Measurements from ENCODE around the gene SDHAF1.
A peak's percentile ranks its signal among the peaks of the same experiment; 100 is the strongest.
"Not testable (repeated sequence)": the region's sequence is repeated elsewhere in the genome, so short reads cannot be mapped to it uniquely, and the experiment has no call there.

The SDHAF1 gene

GRCh38 chr19:35995048-35995993, at the start of gene SDHAF1:
Gene SDHAF1, plus strand, starts transcription at chr19:35995188. Its CDS starts 87 bp downstream, at chr19:35995275.
- peak; percentile 78 to 84 (median 78) for DNase-seq (ENCODE audit: low read depth in 3 of 3, low spot score in 1 of 3)

DNA sequence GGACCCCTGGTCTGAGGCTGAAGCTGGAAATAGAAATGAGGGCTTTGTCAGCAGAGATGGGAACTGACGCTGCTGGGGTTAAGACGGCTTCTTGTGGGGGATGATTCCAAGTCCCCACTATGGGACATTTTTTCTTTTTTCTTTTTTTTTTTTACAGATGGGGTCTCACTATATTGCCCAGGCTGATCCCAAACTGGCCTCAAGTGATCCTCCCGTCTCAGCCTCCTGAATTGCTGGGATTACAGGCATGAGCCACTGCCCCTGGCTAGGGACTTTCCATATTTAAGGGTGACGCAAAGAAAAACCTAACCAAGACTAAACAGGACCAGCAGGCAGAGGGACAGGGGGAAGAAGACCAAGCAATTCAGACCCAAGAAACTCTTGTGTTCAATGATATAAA, 48.8 kb upstream of the SDHAF1 start:
- no peak for DNase-seq (ENCODE audit: low read depth in 3 of 3, low spot score in 1 of 3)

DNA sequence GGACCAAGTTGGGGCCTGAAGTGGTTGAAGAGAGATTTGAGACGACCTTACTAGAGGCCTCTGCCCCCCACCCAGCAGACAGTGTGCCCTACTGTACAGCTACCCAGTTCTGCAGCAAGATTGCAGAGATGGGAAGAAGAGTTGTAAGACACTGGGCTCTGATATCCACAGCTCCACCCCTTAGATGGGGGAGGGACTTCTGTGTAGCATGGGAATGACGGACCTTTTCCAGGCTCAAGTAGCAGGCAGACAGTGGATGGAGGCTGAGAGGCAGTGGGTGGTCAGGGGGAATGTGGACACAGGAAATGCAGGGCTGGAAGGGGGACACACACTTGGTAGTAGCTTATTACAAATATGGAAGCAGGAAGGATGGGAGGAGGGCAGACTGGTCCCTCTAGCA, 45.9 kb upstream of the SDHAF1 start:
- DNase-seq (ENCODE audit: low read depth in 3 of 3, low spot score in 1 of 3) = no peak

- no peak for DNase-seq (ENCODE audit: low read depth in 3 of 3, low spot score in 1 of 3)
Measured at GRCh38 chr19:35955881-35956634, 38.9 kb upstream of the SDHAF1 start.

- not testable (repeated sequence) for DNase-seq (ENCODE audit: low read depth in 3 of 3, low spot score in 1 of 3)
Measured at GRCh38 chr19:35957411-35957810, 37.6 kb upstream of the SDHAF1 start.

DNA sequence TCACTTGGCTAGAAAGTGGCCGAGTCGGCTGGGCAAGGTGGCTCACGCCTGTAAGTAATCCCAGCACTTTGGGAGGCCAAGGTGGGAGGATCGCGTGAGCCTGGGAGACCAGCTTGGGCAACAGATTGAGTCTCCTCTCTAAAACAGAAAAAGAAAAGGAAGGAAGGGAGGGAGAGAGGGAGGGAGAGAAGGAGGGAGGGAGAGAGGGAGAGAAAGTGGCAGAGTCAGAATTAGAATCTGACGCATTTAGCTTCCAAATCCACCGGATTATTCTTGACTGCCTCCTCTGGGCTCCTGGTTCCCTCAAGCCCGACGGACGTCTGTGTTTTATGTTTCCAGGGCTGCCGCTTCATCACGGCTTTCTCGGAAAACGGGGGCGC, 36.3 kb upstream of the SDHAF1 start:
- DNase-seq (ENCODE audit: low read depth in 3 of 3, low spot score in 1 of 3) = no peak

DNA sequence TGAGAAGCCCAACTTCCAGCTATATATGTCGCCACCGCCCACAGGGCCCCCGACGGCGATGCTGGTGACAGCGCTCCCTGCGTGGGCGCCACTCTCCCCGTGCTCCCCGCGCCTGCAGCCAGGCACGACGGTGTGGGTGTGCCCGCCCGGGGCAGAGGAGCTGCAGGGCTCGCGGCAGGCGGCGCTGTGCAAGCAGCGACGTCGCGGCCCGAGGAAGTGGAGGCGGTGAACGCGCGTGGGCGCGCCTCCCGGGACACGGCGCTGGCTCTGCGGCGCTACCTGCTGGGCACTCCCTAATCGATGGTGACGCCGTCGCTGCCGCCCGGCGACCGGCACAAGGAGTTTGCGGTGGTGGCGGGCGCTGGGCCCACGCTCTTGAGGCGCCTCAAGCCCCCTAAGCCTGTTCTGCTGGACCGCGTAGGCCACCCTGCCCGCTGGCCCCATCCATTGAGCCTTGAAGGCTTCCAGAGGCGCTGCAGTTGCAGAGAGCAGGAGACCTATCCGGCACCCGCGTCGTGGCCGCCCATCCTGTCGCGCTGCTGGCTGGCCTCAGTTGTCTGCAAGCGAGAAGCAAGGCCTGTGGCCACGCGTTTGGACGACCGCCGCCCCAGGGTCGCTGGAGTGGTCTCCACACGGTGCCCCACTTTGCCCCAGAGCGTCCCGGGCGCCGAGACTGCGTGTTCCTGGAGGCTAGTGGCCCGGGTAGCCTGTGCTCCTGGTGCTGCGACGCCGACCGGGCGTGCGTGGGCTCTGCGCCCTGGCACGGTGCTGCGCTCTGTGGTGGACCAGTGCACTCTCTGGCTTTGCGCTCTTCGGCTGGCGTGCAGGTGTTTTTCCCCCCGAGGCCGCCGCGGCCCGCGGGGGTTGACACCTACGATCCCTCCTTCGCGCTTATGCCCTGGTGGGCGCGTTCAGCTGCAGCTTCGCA, 35.7 kb upstream of the SDHAF1 start:
- DNase-seq (ENCODE audit: low read depth in 3 of 3, low spot score in 1 of 3) = peak; percentile 64 to 77 (median 68)

DNA sequence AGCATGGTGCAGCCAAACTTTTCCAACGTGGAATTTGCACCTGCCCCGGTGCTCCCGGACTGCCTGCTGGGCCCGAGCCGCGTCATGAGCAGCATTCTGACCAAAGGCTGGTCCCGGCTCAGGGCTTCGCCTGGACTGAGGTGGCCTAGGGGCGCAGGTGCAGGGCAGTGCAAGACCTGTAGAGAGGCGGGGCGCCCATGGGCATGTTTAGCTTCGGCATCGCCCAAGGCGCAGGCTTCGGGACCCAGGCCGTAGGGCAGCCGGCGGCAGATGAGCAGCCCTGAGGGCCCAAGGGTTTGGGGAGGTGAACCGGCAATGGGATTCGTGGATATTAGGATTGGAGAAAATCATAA, 35.0 kb upstream of the SDHAF1 start:
- no peak for DNase-seq (ENCODE audit: low read depth in 3 of 3, low spot score in 1 of 3)

- DNase-seq (ENCODE audit: low read depth in 3 of 3, low spot score in 1 of 3) = no peak
Measured at GRCh38 chr19:35960432-35960972, 34.5 kb upstream of the SDHAF1 start.

- no peak for DNase-seq (ENCODE audit: low read depth in 3 of 3, low spot score in 1 of 3)
Measured at GRCh38 chr19:35963514-35963913, 31.5 kb upstream of the SDHAF1 start.

DNA sequence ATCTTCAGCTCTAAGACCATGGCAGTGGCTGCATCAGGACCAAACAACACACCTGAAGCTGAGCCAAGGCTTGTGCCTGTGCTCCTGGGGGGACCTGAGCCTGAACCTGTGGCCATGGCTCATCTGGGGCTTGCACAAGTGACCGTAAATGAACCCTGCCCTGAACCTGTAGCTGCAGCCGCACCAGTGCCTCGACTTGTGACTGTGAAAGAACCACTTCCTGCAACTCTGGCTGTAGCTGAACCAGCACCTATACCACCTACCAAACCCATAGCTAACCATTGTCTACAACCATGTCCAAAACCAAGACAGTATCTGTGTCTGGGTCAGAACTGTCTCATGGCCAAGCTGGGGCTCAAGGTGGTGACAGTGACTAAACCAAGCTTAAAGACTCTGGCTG, 28.2 kb upstream of the SDHAF1 start:
- DNase-seq (ENCODE audit: low read depth in 3 of 3, low spot score in 1 of 3) = no peak

DNA sequence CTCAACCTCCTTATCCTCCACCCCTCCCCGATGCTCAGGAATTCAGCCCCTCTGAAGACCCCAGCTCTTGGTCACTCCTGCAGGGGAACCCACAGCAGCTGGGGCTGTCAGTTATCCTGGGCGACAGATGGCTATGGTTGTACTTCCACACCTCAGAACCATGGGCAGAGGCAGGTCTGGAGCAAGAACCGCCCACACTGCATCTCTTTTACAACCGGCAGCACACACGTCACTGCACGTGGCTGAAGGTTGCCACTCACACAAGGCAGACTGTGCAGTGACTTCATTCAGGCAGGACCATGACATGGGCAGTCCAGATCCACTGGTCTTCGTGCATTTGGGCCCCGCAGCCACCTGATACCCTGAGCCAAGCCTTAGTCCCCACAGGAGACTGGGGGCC, 21.5 kb upstream of the SDHAF1 start:
- no peak for DNase-seq (ENCODE audit: low read depth in 3 of 3, low spot score in 1 of 3)

- no peak for DNase-seq (ENCODE audit: low read depth in 3 of 3, low spot score in 1 of 3)
Measured at GRCh38 chr19:35975608-35976214, 19.3 kb upstream of the SDHAF1 start.

DNA sequence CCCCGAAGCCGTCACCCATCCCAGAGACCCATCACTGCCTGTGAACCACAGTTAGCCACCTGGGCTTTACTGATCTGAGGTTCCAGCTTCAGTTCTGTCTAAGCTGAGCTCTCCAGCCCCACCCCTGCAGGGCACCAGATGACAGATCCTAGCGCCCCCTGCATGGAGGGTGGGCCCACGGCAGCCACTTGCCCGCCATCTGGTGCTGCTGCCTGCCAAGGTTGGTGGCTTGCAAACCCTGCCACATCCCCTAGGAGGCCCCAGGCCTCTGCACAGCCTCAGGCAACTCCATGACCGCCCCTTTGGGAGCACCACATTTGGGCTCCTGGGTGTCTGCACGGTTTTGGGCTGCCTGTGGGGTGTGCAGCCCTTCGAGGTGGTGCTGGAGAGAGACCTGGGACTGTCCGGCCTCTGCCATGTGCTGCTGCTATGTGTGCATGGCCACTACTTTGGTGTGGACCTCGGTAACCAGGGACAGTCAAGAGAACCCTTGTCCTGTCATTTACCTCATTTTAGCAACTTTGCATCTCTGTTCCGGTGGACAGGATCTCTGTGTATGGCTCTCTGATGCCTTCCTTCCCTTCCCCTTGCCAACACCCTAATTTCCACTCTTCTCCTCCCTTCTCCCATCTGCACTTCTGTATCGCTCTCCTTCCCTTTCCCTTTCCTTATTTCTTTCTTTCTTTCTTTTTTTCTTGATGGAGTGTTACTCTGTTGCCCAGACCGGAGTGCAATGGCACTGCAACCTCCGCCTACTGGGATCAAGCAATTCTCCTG, 17.4 kb upstream of the SDHAF1 start:
- DNase-seq (ENCODE audit: low read depth in 3 of 3, low spot score in 1 of 3) = no peak

- no peak for DNase-seq (ENCODE audit: low read depth in 3 of 3, low spot score in 1 of 3)
Measured at GRCh38 chr19:35978271-35978670, 16.7 kb upstream of the SDHAF1 start.

DNA sequence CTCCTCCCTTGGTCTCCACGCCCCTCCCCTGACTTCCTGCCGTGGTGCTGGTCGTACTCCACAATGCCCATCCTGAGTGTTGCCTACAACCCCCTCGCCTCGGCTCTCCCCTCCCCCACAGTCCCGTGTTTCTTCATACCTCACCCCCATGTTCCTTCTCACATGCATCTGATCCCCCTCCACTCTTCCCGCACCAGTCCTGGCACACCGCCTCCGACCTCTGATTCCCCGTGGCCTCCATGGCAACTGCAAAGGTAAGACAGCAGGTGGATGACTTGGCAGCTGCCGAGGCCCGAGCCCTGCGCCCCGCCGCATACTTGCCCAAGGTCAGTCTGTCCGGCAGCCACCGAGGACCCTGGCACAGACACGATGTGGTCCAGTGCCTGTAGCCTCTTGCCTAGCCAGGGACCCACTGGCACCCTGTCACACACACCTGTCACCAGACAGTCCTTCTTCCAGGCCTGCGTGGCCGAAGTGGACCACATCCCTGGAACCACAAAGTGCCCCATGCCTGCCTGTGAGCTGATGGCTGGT, 16.1 kb upstream of the SDHAF1 start:
- DNase-seq (ENCODE audit: low read depth in 3 of 3, low spot score in 1 of 3) = no peak

- not testable (repeated sequence) for DNase-seq (ENCODE audit: low read depth in 3 of 3, low spot score in 1 of 3)
Measured at GRCh38 chr19:35980997-35981396, 14.0 kb upstream of the SDHAF1 start.

- no peak for DNase-seq (ENCODE audit: low read depth in 3 of 3, low spot score in 1 of 3)
Measured at GRCh38 chr19:35983177-35983576, 11.8 kb upstream of the SDHAF1 start.

- DNase-seq (ENCODE audit: low read depth in 3 of 3, low spot score in 1 of 3) = no peak
Measured at GRCh38 chr19:35986111-35986510, 8.9 kb upstream of the SDHAF1 start.

Data from stimulated activated CD4-positive, alpha-beta T cell treated with anti-CD3 and anti-CD28 coated beads, TNF-alpha, amount 100 ng/mL, for 1 hour (primary cell).